Upper lobe of right lung (tissue), 1 donor: ENCODE results near the gene EPB41L1. TPM values are rescaled to one million over a fixed set of nuclear protein-coding genes. Genes with fewer than 3 reads are reported as not detected.

Source experiments
- ATAC-seq: fragments of 200-7000 bp; cut with Tn5 transposase; one replicate; pipeline ENCODE4 v1.9.1; 2020; ENCODE audit warnings: mild to moderate bottlenecking, moderate library complexity
- DNase-seq: peaks from one replicate; pipeline ENCODE4 v3.0.0-alpha.2; 2020
- H3K27ac ChIP-seq: fragments of 200-600 bp; one replicate; pipeline ENCODE4 v1.8.0; 2022
- H3K27me3 ChIP-seq: fragments of 200-600 bp; one replicate; pipeline ENCODE4 v1.8.0; 2022; ENCODE audit warnings: mild to moderate bottlenecking
- H3K36me3 ChIP-seq: fragments of 200-600 bp; one replicate; pipeline ENCODE4 v1.8.0; 2022
- H3K4me1 ChIP-seq: fragments of 200-600 bp; one replicate; pipeline ENCODE4 v1.8.0; 2022
- H3K4me3 ChIP-seq: fragments of 200-600 bp; one replicate; pipeline ENCODE4 v1.8.0; 2022; ENCODE audit warnings: mild to moderate bottlenecking
- H3K9me3 ChIP-seq: fragments of 200-600 bp; one replicate; pipeline ENCODE4 v1.8.0; 2022
- intact Hi-C: fragments of 100-400 bp; cut with DNase I; formaldehyde crosslinking; loops from one replicate; pipeline ENCODE4 v1.11.0; 2022
- total RNA-seq: library from RNA; stranded (reverse); fragmentation: NEBNext Ultra II Directional; extraction: Animal tissue kit (Norgen Biotek cat#: 25700); gene quantifications from one replicate; pipeline ENCODE4 v1.2.1, GENCODE V29; 2021
- TF ChIP-seq, protein P1 (sequence below): fragments of 200-600 bp; IDR thresholded peaks from one replicate; pipeline ENCODE4 v1.8.0; 2022; ENCODE audit warnings: antibody characterized with exemption
- donor health status: DM: no; HTN: yes; CAD: no; lungs with severe emphysema.

Gene EPB41L1
- total RNA-seq, 1 donor from 2014 or later: 61.4 TPM

DNA sequence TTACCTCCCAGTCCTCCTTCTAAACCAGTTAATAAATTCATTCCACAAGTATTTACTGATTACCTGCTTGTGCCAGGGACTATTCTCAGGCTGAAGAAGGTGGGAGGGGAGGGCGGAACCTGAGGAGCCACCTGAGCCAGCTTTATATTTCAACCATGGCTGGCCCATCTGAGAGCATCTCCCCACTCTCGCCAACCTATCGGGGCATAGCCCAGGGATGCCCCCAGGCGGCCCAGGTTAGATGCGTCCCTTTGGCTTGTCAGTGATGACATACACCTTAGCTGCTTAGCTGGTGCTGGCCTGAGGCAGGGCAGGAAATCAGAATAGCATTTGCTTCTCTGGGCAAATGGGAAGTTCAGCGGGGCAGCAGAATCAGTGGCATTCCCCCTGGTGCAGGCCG lies 76.8 kb downstream of the EPB41L1 start:
- H3K27ac ChIP-seq: no peak overlapping the region
- ATAC-seq (no peak), DNase-seq (no peak)
- TF ChIP-seq, protein P1, sequence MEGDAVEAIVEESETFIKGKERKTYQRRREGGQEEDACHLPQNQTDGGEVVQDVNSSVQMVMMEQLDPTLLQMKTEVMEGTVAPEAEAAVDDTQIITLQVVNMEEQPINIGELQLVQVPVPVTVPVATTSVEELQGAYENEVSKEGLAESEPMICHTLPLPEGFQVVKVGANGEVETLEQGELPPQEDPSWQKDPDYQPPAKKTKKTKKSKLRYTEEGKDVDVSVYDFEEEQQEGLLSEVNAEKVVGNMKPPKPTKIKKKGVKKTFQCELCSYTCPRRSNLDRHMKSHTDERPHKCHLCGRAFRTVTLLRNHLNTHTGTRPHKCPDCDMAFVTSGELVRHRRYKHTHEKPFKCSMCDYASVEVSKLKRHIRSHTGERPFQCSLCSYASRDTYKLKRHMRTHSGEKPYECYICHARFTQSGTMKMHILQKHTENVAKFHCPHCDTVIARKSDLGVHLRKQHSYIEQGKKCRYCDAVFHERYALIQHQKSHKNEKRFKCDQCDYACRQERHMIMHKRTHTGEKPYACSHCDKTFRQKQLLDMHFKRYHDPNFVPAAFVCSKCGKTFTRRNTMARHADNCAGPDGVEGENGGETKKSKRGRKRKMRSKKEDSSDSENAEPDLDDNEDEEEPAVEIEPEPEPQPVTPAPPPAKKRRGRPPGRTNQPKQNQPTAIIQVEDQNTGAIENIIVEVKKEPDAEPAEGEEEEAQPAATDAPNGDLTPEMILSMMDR: no peak
- no peaks in the 10 kb centered on the region for H3K27me3 ChIP-seq
- H3K4me3 ChIP-seq: no peak overlapping the region
- H3K4me1 ChIP-seq: no peaks in the 10 kb centered on the region
- H3K9me3 ChIP-seq: no peaks in the 10 kb centered on the region
- peaks cover 29% of the 10 kb centered on the region for H3K36me3 ChIP-seq
- intact Hi-C loops: no loop called here

DNA sequence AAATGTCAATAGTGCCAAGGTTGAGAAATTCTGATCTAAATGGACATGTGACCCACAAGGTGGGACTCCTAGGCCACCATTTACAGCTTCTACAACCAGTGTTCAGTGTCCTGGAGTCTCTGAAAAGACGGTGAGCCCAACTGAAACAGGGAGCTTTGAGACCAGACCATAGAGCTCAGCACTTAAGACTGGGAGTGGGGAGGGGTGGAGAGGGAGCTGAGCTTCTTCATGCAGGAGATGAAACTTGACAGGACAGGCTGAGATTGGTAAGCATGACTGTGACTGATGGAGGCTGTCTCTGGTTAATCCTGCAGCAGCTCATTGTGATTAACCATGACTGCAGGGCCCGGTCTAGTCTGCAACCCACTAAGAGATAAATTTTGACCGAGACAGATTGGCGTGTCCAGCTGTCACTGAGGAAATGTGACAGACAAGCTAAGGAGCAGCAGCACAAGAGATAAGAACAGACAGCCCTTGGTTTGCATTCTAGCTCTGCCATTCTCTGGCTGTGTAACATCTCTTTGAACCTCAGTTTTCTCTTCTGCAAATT lies 80.3 kb downstream of the EPB41L1 start:
- TF ChIP-seq, protein P1: no peak
- intact Hi-C loops: no loop called here

DNA sequence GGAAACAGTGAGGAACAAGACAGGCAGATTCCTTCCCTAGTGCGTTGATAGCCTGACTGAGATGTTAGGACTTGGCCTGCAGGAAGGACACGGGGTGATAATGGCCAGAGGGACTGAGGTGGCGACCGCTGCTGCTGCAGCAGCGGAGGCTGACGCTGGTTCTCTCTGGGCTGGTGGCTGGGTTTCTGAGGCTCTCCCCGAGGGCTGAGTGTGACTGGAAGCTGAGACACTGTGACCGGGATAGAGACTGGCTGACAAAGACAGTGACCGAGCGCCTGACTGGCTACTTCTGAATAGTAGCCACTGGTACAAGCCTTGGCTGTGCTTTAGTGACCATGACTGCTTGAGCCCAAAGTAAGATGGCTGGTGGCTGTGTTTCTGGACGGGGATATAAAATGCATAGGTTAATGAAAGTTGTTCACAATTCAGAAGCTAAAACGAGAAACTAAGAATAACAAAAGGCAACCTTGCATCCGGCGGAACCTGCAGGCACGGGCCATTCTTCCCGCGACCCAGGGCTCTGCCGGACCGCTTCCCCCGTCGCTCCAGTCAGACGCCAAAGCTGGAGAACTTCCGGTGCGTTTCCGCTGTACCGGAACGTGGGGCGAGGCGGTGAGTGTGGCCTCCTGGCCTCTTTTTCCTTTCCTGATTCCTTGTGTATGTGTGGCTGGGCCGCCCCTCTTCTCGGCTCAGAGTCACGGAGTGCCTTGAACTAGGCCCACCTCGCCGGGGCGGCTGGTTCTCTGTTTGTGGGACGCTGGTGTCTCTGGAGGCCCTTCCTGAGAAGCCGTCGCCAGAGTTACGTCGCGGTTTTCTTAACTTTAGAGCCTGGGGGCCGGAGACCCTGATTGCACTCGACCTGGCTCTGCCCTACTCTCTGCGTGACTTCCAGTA lies 81.6 kb downstream of the EPB41L1 start, which contains the start of gene AAR2:
TSS of gene AAR2 (plus strand) at position 587 of the 894 bp plus-strand sequence. CDS start 3,391 bp downstream, outside the sequence.
- H3K9me3 ChIP-seq: no peaks in the 10 kb centered on the region
- ATAC-seq: peak; percentile 97
- H3K4me3 ChIP-seq: peak within 1 kb of the TSS; percentile 82
- H3K27ac ChIP-seq: peak within 1 kb of the TSS; percentile 78
- TF ChIP-seq, protein P1: no peak
- no peaks in the 10 kb centered on the region for H3K27me3 ChIP-seq
- peaks cover 20% of the 10 kb centered on the region for H3K4me1 ChIP-seq
- DNase-seq: peak; percentile 89
- peaks cover 21% of the 10 kb centered on the region for H3K36me3 ChIP-seq
- intact Hi-C loops: no loop called here

More for the DNA sequence above, 80.3 kb downstream of the EPB41L1 start:
- ATAC-seq: no peak
- H3K36me3 ChIP-seq: peaks cover 11% of the 10 kb centered on the region
- H3K27ac ChIP-seq: no peak overlapping the region
- no peaks in the 10 kb centered on the region for H3K9me3 ChIP-seq
- DNase-seq: no peak
- no peak overlapping the region for H3K4me3 ChIP-seq
- no peaks in the 10 kb centered on the region for H3K27me3 ChIP-seq
- H3K4me1 ChIP-seq: peaks cover 20% of the 10 kb centered on the region

DNA sequence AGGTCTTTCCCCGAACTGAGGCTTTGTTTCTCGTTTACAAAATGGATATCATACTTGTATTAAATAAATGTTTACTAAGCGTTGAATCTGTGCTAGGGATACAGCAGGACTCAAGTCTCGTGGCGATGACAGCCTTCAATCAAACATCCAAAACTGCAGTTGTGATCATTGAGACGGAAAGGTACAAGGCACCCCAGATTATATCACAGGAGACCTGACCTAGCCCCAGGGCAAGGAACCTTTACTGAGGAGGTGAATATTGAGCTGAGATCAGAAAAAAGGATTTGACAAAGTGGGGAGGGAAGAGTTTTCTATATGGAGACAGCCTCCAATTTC lies 82.2 kb downstream of the EPB41L1 start:
- H3K27me3 ChIP-seq: no peaks in the 10 kb centered on the region
- intact Hi-C loops: no loop called here
- H3K27ac ChIP-seq: peak overlapping the region; percentile 78
- TF ChIP-seq, protein P1: no peak
- peaks cover 20% of the 10 kb centered on the region for H3K4me1 ChIP-seq
- ATAC-seq (no peak), DNase-seq (no peak)
- H3K9me3 ChIP-seq: no peaks in the 10 kb centered on the region
- peaks cover 27% of the 10 kb centered on the region for H3K36me3 ChIP-seq
- H3K4me3 ChIP-seq: peak overlapping the region; percentile 82

DNA sequence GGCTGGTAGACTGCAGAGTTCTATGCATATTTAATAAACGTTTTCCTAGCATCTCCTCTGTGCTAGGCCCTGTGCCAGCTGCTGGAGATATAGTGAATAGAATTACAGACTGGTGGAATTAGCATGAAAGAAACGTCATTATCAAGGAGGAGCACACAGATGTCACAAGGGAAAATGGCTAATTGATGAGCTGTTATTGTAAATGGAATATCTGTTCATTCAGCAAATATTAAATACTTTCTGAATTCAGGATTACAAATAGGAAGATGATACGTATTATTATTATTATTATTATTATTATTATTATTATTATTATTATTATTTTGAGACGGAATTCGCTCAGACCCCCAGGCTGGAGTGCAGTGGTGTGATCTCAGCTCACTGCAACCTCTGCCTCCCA lies 82.9 kb downstream of the EPB41L1 start:
- Histone ChIP-seq H3K36me3 (peaks cover 34% of the 10 kb centered on the region), H3K4me1 (peaks cover 20% of the 10 kb centered on the region), H3K27me3 (no peaks in the 10 kb centered on the region), H3K4me3 (peak overlapping the region; percentile 82), H3K27ac (no peak overlapping the region), H3K9me3 (no peaks in the 10 kb centered on the region)
- no peak for DNase-seq
- intact Hi-C loops: no loop called here
- no peak for ATAC-seq
- TF ChIP-seq, protein P1: no peak
